ENCODE measurements around the gene CEP164. TPM values are rescaled to one million over a fixed set of nuclear protein-coding genes. Genes with fewer than 3 reads are reported as not detected.

The CEP164 gene
- total RNA-seq, 2 experiments from 2014 or later = 31.7 to 32.4 TPM

- Mint-ChIP-seq H3K4me3 (no peak overlapping the region), H3K4me1 (ENCODE audit: low read depth) (peaks cover 5% of the 10 kb centered on the region), H3K9me3 (ENCODE audit: insufficient read depth) (no peaks in the 10 kb centered on the region), H3K36me3 (ENCODE audit: low read depth) (no peaks in the 10 kb centered on the region), H3K27me3 (ENCODE audit: low read depth) (no peaks in the 10 kb centered on the region), H3K27ac (no peak overlapping the region)
- POLR2A ChIA-PET = no interaction called here
- DNase-seq = no peak
- no peak for ATAC-seq
- CTCF ChIA-PET = interaction anchor here (1.1 to 5.5 kb wide), 14 partner anchors 9 to 626 kb away, joined by 3 to 66 read pairs (median 8); no protein-coding TSS in a partner anchor
Observed at GRCh38 chr11:117427356-117427874, 99.8 kb downstream of the CEP164 start.

- no peaks in the 10 kb centered on the region for H3K27me3 Mint-ChIP-seq (ENCODE audit: low read depth)
- no peaks in the 10 kb centered on the region for H3K36me3 Mint-ChIP-seq (ENCODE audit: low read depth)
- no peak overlapping the region for H3K27ac Mint-ChIP-seq
- no peaks in the 10 kb centered on the region for H3K9me3 Mint-ChIP-seq (ENCODE audit: insufficient read depth)
- POLR2A ChIA-PET = interaction anchor here (0.6 kb wide), 2 partner anchors 85 to 338 kb away, joined by 3 read pairs; no protein-coding TSS in a partner anchor
- CTCF ChIA-PET = interaction anchor here (1.3 to 3.5 kb wide), 3 partner anchors 18 to 193 kb away, joined by 3 to 23 read pairs (median 7); no protein-coding TSS in a partner anchor
- H3K4me3 Mint-ChIP-seq = no peak overlapping the region
- H3K4me1 Mint-ChIP-seq (ENCODE audit: low read depth) = peaks cover 5% of the 10 kb centered on the region
- DNase-seq (no peak), ATAC-seq (no peak)
Observed at GRCh38 chr11:117428186-117428855, 100.7 kb downstream of the CEP164 start.

GRCh38 chr11:117428856-117429229 lies 101.2 kb downstream of the CEP164 start:
- Mint-ChIP-seq H3K27ac (no peak overlapping the region), H3K9me3 (ENCODE audit: insufficient read depth) (no peaks in the 10 kb centered on the region), H3K27me3 (ENCODE audit: low read depth) (no peaks in the 10 kb centered on the region), H3K4me3 (no peak overlapping the region), H3K36me3 (ENCODE audit: low read depth) (no peaks in the 10 kb centered on the region), H3K4me1 (ENCODE audit: low read depth) (peaks cover 5% of the 10 kb centered on the region)
- CTCF ChIA-PET = interaction anchor here (0.6 to 1.3 kb wide), 2 partner anchors 192 to 519 kb away, joined by 3 to 7 read pairs; no protein-coding TSS in a partner anchor
- DNase-seq (no peak), ATAC-seq (no peak)
- POLR2A ChIA-PET = interaction anchor here (0.6 kb wide), 2 partner anchors 84 to 337 kb away, joined by 3 read pairs; no protein-coding TSS in a partner anchor

- H3K36me3 Mint-ChIP-seq (ENCODE audit: low read depth) = no peaks in the 10 kb centered on the region
- ChIA-PET CTCF (interaction anchor here (0.9 to 1.1 kb wide), 2 partner anchors 377 to 387 kb away, joined by 3 to 4 read pairs; no protein-coding TSS in a partner anchor), POLR2A (no interaction called here)
- H3K27ac Mint-ChIP-seq = no peak overlapping the region
- no peaks in the 10 kb centered on the region for H3K9me3 Mint-ChIP-seq (ENCODE audit: insufficient read depth)
- no peak for ATAC-seq
- no peaks in the 10 kb centered on the region for H3K27me3 Mint-ChIP-seq (ENCODE audit: low read depth)
- DNase-seq = no peak
- peaks cover 9% of the 10 kb centered on the region for H3K4me1 Mint-ChIP-seq (ENCODE audit: low read depth)
- no peak overlapping the region for H3K4me3 Mint-ChIP-seq
Observed at GRCh38 chr11:117430293-117430955, 102.8 kb downstream of the CEP164 start.

GRCh38 chr11:117431436-117431835 lies 103.8 kb downstream of the CEP164 start:
- no peaks in the 10 kb centered on the region for H3K9me3 Mint-ChIP-seq (ENCODE audit: insufficient read depth)
- ChIA-PET CTCF (no interaction called here), POLR2A (no interaction called here)
- H3K4me3 Mint-ChIP-seq = no peak overlapping the region
- peaks cover 13% of the 10 kb centered on the region for H3K4me1 Mint-ChIP-seq (ENCODE audit: low read depth)
- ATAC-seq (no peak), DNase-seq (no peak)
- no peaks in the 10 kb centered on the region for H3K36me3 Mint-ChIP-seq (ENCODE audit: low read depth)
- H3K27me3 Mint-ChIP-seq (ENCODE audit: low read depth) = peaks cover 3% of the 10 kb centered on the region
- no peak overlapping the region for H3K27ac Mint-ChIP-seq

GRCh38 chr11:117433717-117434116 lies 106.1 kb downstream of the CEP164 start:
- H3K9me3 Mint-ChIP-seq (ENCODE audit: insufficient read depth) = no peaks in the 10 kb centered on the region
- ChIA-PET POLR2A (no interaction called here), CTCF (no interaction called here)
- no peak overlapping the region for H3K4me3 Mint-ChIP-seq
- H3K4me1 Mint-ChIP-seq (ENCODE audit: low read depth) = peaks cover 13% of the 10 kb centered on the region
- no peak overlapping the region for H3K27ac Mint-ChIP-seq
- peaks cover 6% of the 10 kb centered on the region for H3K27me3 Mint-ChIP-seq (ENCODE audit: low read depth)
- no peak for ATAC-seq
- DNase-seq = no peak
- no peaks in the 10 kb centered on the region for H3K36me3 Mint-ChIP-seq (ENCODE audit: low read depth)

- H3K36me3 Mint-ChIP-seq (ENCODE audit: low read depth) = no peaks in the 10 kb centered on the region
- no peak overlapping the region for H3K27ac Mint-ChIP-seq
- no peak overlapping the region for H3K4me3 Mint-ChIP-seq
- H3K27me3 Mint-ChIP-seq (ENCODE audit: low read depth) = peaks cover 6% of the 10 kb centered on the region
- ATAC-seq (no peak), DNase-seq (no peak)
- CTCF ChIA-PET = no interaction called here
- POLR2A ChIA-PET = no interaction called here
- H3K4me1 Mint-ChIP-seq (ENCODE audit: low read depth) = peaks cover 13% of the 10 kb centered on the region
- H3K9me3 Mint-ChIP-seq (ENCODE audit: insufficient read depth) = no peaks in the 10 kb centered on the region
Observed at GRCh38 chr11:117434481-117434880, 106.8 kb downstream of the CEP164 start.

GRCh38 chr11:117435326-117435725 lies 107.7 kb downstream of the CEP164 start:
- peaks cover 6% of the 10 kb centered on the region for H3K27me3 Mint-ChIP-seq (ENCODE audit: low read depth)
- H3K4me1 Mint-ChIP-seq (ENCODE audit: low read depth) = peaks cover 7% of the 10 kb centered on the region
- no peak overlapping the region for H3K27ac Mint-ChIP-seq
- H3K9me3 Mint-ChIP-seq (ENCODE audit: insufficient read depth) = no peaks in the 10 kb centered on the region
- DNase-seq (no peak), ATAC-seq (no peak)
- no peak overlapping the region for H3K4me3 Mint-ChIP-seq
- no peaks in the 10 kb centered on the region for H3K36me3 Mint-ChIP-seq (ENCODE audit: low read depth)
- ChIA-PET POLR2A (no interaction called here), CTCF (interaction anchor here (1.0 kb wide), 1 partner anchor 9 kb away, joined by 3 read pairs; no protein-coding TSS in a partner anchor)

- H3K4me3 Mint-ChIP-seq = no peak overlapping the region
- no peak overlapping the region for H3K27ac Mint-ChIP-seq
- peaks cover 7% of the 10 kb centered on the region for H3K27me3 Mint-ChIP-seq (ENCODE audit: low read depth)
- ATAC-seq (no peak), DNase-seq (no peak)
- ChIA-PET CTCF (interaction anchor here (1.0 kb wide), 1 partner anchor 11 kb away, joined by 3 read pairs; no protein-coding TSS in a partner anchor), POLR2A (no interaction called here)
- H3K36me3 Mint-ChIP-seq (ENCODE audit: low read depth) = no peaks in the 10 kb centered on the region
- H3K4me1 Mint-ChIP-seq (ENCODE audit: low read depth) = peaks cover 7% of the 10 kb centered on the region
- no peaks in the 10 kb centered on the region for H3K9me3 Mint-ChIP-seq (ENCODE audit: insufficient read depth)
Observed at GRCh38 chr11:117437041-117437790, 109.6 kb downstream of the CEP164 start.

- H3K36me3 Mint-ChIP-seq (ENCODE audit: low read depth) = no peaks in the 10 kb centered on the region
- H3K4me3 Mint-ChIP-seq = no peak overlapping the region
- DNase-seq (no peak), ATAC-seq (no peak)
- peaks cover 8% of the 10 kb centered on the region for H3K27me3 Mint-ChIP-seq (ENCODE audit: low read depth)
- H3K27ac Mint-ChIP-seq = no peak overlapping the region
- ChIA-PET CTCF (no interaction called here), POLR2A (no interaction called here)
- peaks cover 7% of the 10 kb centered on the region for H3K4me1 Mint-ChIP-seq (ENCODE audit: low read depth)
- no peaks in the 10 kb centered on the region for H3K9me3 Mint-ChIP-seq (ENCODE audit: insufficient read depth)
Observed at GRCh38 chr11:117437791-117438130, 110.1 kb downstream of the CEP164 start.

- Mint-ChIP-seq H3K36me3 (ENCODE audit: low read depth) (no peaks in the 10 kb centered on the region), H3K4me1 (ENCODE audit: low read depth) (peaks cover 7% of the 10 kb centered on the region), H3K9me3 (ENCODE audit: insufficient read depth) (no peaks in the 10 kb centered on the region), H3K27me3 (ENCODE audit: low read depth) (peaks cover 11% of the 10 kb centered on the region), H3K4me3 (no peak overlapping the region), H3K27ac (no peak overlapping the region)
- ChIA-PET POLR2A (no interaction called here), CTCF (no interaction called here)
- no peak for ATAC-seq
- no peak for DNase-seq
Observed at GRCh38 chr11:117438371-117439000, 110.8 kb downstream of the CEP164 start.
